SK-N-MC (cell line): Measurements from ENCODE around the gene S1PR5.

ENCODE experiments used
- EZH2 ChIP-seq: fragments of 200-600 bp; sonication (generic); IDR thresholded peaks from one replicate; pipeline ENCODE4 v1.6.1; 2017; ENCODE audit warnings: antibody characterized with exemption
- POLR2AphosphoS5 ChIP-seq: IDR thresholded peaks from 2 replicates; pipeline ENCODE4 v1.6.1; 2012; ENCODE audit warnings: mild to moderate bottlenecking, low read depth, low read length, borderline replicate concordance

DNA sequence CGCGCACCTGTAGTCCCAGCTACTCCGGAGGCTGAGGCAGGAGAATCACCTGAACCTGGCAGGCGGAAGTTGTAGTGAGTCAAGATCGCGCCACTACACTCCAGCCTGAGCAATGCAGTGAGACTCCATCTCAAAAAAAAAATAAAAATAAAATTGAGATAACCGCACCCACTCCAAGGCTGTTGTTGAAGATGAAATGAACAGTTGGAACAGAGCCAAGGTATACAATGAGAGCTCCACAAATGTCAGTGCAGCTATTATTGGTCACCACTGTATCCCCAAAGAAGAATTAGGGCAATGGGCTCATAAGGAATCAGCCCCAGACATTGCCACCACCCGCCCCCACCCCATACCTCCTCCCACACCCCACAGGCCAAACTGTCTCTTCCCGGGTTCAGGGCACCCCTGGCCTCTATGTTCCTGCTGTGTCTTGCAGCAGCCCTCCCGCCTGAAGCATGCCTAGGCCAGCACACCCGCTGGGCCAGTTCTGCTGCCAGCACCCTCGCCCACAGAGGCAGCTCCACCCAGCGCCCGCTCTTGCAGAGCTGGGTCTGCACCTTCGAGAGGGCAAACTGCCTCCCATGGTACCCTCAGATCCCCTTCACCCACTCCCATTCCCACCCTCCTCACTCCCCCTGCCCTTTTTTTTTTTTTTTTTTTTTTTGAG is 3.5 kb upstream of the S1PR5 start:
- TF ChIP-seq POLR2AphosphoS5 (no peak), EZH2 (no peak)
